Transverse colon (tissue), 4 donors: Measurements from ENCODE around the gene MASP2. TPM values are rescaled to one million over a fixed set of nuclear protein-coding genes. Genes with fewer than 3 reads are reported as not detected.
"Not testable (repeated sequence)": the region's sequence is repeated elsewhere in the genome, so short reads cannot be mapped to it uniquely, and the experiment has no call there.

Source experiments
- DNase-seq: peaks from one replicate; pipeline ENCODE4 v3.0.0-alpha.2; 2019
- H3K27ac ChIP-seq, 4 donors: fragments of 200-600 bp; sonication (generic); 2 replicates each; pipeline ENCODE4 v1.5.1; 2016 to 2018; ENCODE audit warnings: inconsistent platforms in 4 of 4
- H3K27me3 ChIP-seq: fragments of 200-600 bp; sonication (generic); 2 replicates; pipeline ENCODE4 v1.5.1; 2017; ENCODE audit warnings: inconsistent platforms
- H3K36me3 ChIP-seq, 4 donors: fragments of 200-600 bp; sonication (generic); 2 replicates each; pipeline ENCODE4 v1.5.1; 2017 to 2019; ENCODE audit warnings: inconsistent platforms in 4 of 4
- H3K4me1 ChIP-seq, 4 donors: fragments of 200-600 bp; sonication (generic); 2 replicates each; pipeline ENCODE4 v1.5.1; 2017 to 2020; ENCODE audit warnings: inconsistent platforms in 4 of 4
- H3K4me3 ChIP-seq, 4 donors: fragments of 200-600 bp; sonication (generic); 1 replicate in 1 of 4; 2 replicates in 3 of 4; pipeline versions ENCODE4 v1.5.1 to v1.6.1; 2017 to 2019; ENCODE audit warnings: inconsistent platforms in 4 of 4
- H3K9me3 ChIP-seq, 2 donors: fragments of 200-600 bp; sonication (generic); 2 replicates each; pipeline ENCODE4 v1.5.1; 2017 to 2019; ENCODE audit warnings: inconsistent platforms in 2 of 2
- CTCF ChIP-seq, 5 experiments: fragments of 200-600 bp in 3 of 5; fragments of 450-650 bp in 2 of 5; sonication (generic) in 3 of 5; IDR thresholded peaks; 1 replicate in 2 of 5; 2 replicates in 3 of 5; pipeline ENCODE4 v1.5.1; 2016 to 2017; ENCODE audit warnings: antibody characterized with exemption in 5 of 5, inconsistent platforms in 3 of 5, mild to moderate bottlenecking in 2 of 5, moderate library complexity in 1 of 5
- EP300 ChIP-seq: sonication (generic); formaldehyde crosslinking; IDR thresholded peaks from one replicate; pipeline ENCODE4 v1.6.1; 2017; ENCODE audit warnings: antibody characterized with exemption, low read depth
- POLR2A ChIP-seq: fragments of 450-650 bp; IDR thresholded peaks from one replicate; pipeline ENCODE4 v1.6.1; 2016; ENCODE audit warnings: antibody characterized with exemption, mild to moderate bottlenecking, moderate library complexity
- POLR2AphosphoS5 ChIP-seq, 3 donors: sonication (generic); formaldehyde crosslinking; IDR thresholded peaks; one replicate each; pipeline ENCODE4 v1.6.1; 2016; ENCODE audit warnings: antibody characterized with exemption in 3 of 3
- WGBS, 2 donors: methylation state at CpG; one replicate each; pipeline ENCODE4 v1.1.5; 2018; ENCODE audit warnings: low coverage in 1 of 2; 5-methylcytosine and 5-hydroxymethylcytosine counted together
- in situ Hi-C, 4 donors: fragments of 200-750 bp; cut with MboI; loops; one replicate each; pipeline versions ENCODE4 v1.15.0 to v1.15.1; 2017; ENCODE audit warnings: low sequenced_read_pairs in 3 of 4, low pct_ligation_motif_present in 1 of 4, low pct_unique_long_range_greater_than_20kb in 1 of 4
- intact Hi-C: fragments of 100-400 bp; cut with DNase I; formaldehyde crosslinking; loops from one replicate; pipeline ENCODE4 v1.15.1; 2023; ENCODE audit warnings: low total_unique reads
- total RNA-seq, 4 donors: library from RNA; depleted of rRNA; stranded (reverse); fragments of >200 nt; gene quantifications; one replicate each; pipeline ENCODE4 v1.1.0, GENCODE V29; 2016

Gene MASP2
- total RNA-seq, 4 donors from 2014 or later = not detected

- Histone ChIP-seq H3K4me1 (peaks cover 0 to 1% (median 0%) of the 10 kb centered on the region in 4 donors), H3K27ac (no peak overlapping the region), H3K27me3 (no peaks in the 10 kb centered on the region), H3K9me3 (no peaks in the 10 kb centered on the region), H3K4me3 (no peak overlapping the region), H3K36me3 (no peaks in the 10 kb centered on the region)
- no peak for TF ChIP-seq CTCF (IDR thresholded peaks at IDR 0.05)
- in situ Hi-C loops = loop anchor here in 2 of 4 donors (25.0 kb wide), 1 partner anchor 594 kb away; no protein-coding TSS in a partner anchor
- intact Hi-C loops = no loop called here
- no peak for DNase-seq
- WGBS, 2 donors = 77 to 100% methylated on average over 3 to 19 of the region's 19 CpGs
These were observed 3.8 kb downstream of the MASP2 start for GRCh38 chr1:11042995-11043874.

- H3K4me1 ChIP-seq = peaks cover 0 to 9% (median 3%) of the 10 kb centered on the region in 4 donors
- H3K4me3 ChIP-seq = no peak overlapping the region
- no peak for DNase-seq
- H3K27ac ChIP-seq = no peak overlapping the region
- H3K9me3 ChIP-seq = no peaks in the 10 kb centered on the region
- intact Hi-C loops = no loop called here
- no peaks in the 10 kb centered on the region for H3K36me3 ChIP-seq
- in situ Hi-C loops = loop anchor here in 2 of 4 donors (25.0 kb wide), 1 partner anchor 595 kb away; no protein-coding TSS in a partner anchor
- WGBS, 2 donors = 80 to 85% methylated on average over 3 of the region's 3 CpGs
- H3K27me3 ChIP-seq = no peaks in the 10 kb centered on the region
- no peak for TF ChIP-seq POLR2A
- no peak for TF ChIP-seq EP300
- TF ChIP-seq POLR2AphosphoS5 (IDR thresholded peaks at IDR 0.05) = no peak
- TF ChIP-seq CTCF (IDR thresholded peaks at IDR 0.05) = no peak
These were observed 5.0 kb downstream of the MASP2 start for GRCh38 chr1:11042065-11042464.

GRCh38 chr1:11041048-11041447, 6.0 kb downstream of the MASP2 start:
- Histone ChIP-seq H3K9me3 (no peaks in the 10 kb centered on the region), H3K27ac (no peak overlapping the region), H3K27me3 (no peaks in the 10 kb centered on the region), H3K4me3 (no peak overlapping the region), H3K36me3 (no peaks in the 10 kb centered on the region), H3K4me1 (peaks cover 0 to 9% (median 3%) of the 10 kb centered on the region in 4 donors)
- in situ Hi-C loops (loop anchor here in 2 of 4 donors (25.0 kb wide), 1 partner anchor 596 kb away; no protein-coding TSS in a partner anchor), intact Hi-C loops (no loop called here)
- no peak for DNase-seq
- TF ChIP-seq CTCF (IDR thresholded peaks at IDR 0.05) = no peak
- no peak for TF ChIP-seq EP300
- TF ChIP-seq POLR2AphosphoS5 (IDR thresholded peaks at IDR 0.05) = no peak
- TF ChIP-seq POLR2A = no peak

GRCh38 chr1:11040105-11040429, 7.0 kb downstream of the MASP2 start:
- H3K27ac ChIP-seq, H3K9me3 ChIP-seq, H3K4me3 ChIP-seq, H3K4me1 ChIP-seq, H3K27me3 ChIP-seq, DNase-seq, intact Hi-C loops, H3K36me3 ChIP-seq: not testable (repeated sequence)
- 91% methylated on average over 6 to 7 of the region's 7 CpGs for WGBS, 2 donors
- in situ Hi-C loops = loop anchor here in 2 of 4 donors (25.0 kb wide), 1 partner anchor 597 kb away; no protein-coding TSS in a partner anchor
